GM19324 (cell line): ENCODE data around the gene PEX11G.

Source experiments
- ATAC-seq: cut with Tn5 transposase; IDR thresholded peaks from one replicate; pipeline ENCODE4 v1.9.1; 2021; ENCODE audit warnings: mild to moderate bottlenecking, moderate library complexity; ENCODE audit not compliant: unreplicated experiment, low FRiP score

Gene PEX11G

DNA sequence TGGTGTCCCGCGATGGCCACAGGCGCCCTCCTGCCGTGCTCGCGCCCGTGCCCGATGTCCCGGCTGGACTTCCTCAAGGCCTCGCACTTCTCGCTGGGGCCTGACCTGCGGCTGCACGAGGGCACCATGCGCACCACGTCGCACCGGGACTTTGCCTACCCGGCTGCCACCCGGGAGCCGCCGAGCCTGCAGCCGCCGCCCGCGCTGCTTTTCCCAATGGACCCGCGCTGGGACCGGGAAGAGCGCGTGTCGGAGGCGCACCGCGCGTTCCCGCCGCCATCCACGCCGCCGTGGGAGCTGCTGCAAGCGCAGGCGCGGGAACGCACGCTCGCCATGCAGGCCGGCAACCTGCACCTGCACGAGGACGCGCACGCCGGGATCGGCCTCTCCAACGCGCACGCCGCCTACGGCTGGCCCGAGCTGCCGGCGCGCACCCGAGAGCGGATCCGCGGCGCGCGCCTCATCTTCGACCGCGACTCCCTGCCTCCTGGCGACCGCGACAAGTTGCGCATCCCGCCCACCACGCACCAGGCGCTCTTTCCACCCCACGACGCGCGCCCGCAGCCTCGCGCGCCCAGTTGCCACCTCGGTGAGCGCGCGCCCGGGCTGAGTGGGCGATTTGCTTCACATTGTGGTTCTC, 12.1 kb upstream of the PEX11G start:
- ATAC-seq = no peak

DNA sequence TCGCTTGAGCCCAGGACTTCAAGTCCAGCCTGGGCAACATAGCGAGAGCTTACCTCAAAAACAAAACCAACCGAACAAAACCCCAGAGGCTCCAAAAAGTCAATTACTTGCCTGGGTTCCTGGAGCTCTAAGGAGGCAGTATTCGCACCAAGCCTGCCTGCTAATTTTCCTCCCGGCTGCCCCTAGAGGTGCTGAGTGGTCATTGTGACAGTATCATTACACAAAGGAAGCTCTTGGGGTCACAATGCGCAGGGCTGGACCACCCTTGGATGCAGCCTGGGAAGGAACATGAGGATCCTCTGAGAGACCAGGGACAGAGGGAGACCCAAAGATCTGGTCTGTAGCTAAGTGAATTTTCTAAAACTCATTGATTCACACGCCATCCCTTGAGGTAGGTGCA, 8.5 kb upstream of the PEX11G start:
- ATAC-seq = no peak

DNA sequence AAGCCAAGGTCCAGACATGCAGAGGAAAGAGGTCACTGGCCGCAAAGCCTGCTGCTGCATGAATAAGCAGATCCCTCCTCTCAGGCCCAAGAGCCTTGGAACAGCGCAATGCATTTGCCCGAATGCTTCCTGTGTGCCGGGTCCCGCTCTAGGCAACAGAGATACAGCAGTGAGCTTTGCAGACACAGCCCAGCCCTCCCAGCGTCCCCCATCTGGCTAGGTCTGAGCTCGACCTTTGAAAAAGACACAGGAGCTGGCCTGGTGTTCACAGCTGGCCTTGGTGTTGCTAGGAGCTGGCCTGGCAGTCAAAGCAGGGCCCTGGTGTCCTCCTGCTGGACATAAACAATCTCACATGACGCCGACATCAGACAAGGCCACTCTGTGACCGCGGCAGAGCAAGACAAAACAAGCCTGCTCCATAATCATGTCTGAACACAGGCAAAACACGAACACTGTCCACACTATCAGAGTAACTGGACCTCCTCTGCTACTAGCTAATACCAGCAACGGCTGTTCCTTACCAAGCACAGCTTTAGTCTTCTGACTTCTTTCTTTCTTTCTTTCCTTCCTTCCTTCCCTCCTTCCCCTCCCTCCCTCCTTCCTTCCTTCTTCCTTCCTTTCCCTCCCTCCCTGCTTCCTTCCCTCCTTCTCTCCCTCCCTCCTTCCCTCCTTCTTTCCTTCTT, 5.7 kb upstream of the PEX11G start:
- ATAC-seq = no peak

DNA sequence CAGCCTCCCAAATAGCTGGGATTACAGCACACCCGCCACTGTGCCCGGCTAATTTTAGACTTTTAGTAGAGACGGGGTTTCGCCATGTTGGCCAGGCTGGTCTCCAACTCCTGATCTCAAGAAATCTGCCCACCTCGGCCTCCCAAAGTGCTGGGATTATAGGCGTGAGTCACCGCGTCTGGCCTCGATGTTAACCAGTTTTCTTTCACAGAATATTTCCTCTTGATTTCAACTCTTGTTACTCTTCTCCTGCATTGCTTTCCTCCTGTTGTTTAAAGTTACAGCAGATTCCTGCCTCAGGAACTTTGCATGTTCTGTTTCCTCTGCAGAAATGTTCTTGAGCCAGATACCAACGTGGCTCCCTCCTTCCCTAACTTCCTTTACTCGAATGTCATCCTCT, 3.7 kb upstream of the PEX11G start:
- no peak for ATAC-seq

DNA sequence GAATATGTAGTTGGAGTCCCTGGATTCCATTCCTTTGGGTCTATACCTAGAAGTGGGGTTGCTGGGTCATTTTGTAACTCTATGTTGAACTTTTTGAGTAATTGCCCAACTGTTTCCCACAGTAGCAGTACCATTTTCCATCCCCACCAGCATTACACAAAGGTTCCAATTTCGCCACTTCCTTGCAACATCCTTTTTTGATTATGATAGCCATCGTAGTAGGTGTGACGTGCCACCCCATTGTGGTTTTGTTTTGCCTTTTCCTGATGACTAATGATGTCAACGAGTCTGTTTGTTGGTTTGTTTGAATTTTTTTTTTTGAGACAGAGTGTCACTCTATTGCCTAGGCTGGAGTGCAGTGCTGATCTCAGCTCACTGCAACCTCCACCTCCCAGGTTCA, 3.3 kb upstream of the PEX11G start:
- ATAC-seq = no peak

DNA sequence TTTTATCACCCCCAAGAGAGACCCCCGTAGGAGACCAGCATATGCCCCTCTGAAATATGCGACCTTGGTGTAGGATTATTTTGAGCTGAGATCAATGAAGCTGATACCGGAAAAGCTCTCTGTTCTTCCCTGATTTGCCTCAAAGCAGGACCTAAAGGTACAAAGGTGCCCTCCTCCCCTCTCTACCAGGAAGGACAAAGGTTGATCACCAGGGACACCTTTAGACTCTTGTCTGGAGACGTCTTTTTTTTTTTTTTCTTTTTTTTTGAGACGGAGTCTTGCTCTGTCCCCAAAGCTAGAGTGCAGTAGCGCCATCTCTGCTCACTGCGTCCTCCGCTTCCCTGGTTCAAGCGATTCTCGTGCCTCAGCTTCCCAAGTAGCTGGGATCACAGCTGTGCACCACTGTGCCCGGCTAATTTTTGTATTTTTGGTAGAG, 792 bp upstream of the PEX11G start:
- no peak for ATAC-seq

DNA sequence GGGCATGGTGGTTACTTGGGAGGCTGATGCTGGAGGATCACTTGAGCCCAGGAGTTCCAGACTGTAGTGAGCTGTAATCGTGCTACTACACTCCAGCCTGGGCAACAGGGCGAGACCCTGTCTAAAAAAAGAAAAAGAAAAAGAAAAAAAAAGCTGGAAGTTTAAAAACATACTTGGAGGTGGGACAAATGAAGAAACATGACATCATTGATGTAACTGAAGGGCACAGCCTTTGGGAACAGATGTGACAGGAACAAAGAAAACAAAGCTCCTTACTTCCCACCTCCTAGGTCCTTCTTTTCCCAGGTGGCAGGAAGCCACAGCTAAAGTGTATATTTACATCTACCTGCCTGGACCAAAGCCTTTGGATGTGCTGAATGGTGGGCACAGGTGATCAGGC, 1.9 kb downstream of the PEX11G start:
- ATAC-seq = no peak

DNA sequence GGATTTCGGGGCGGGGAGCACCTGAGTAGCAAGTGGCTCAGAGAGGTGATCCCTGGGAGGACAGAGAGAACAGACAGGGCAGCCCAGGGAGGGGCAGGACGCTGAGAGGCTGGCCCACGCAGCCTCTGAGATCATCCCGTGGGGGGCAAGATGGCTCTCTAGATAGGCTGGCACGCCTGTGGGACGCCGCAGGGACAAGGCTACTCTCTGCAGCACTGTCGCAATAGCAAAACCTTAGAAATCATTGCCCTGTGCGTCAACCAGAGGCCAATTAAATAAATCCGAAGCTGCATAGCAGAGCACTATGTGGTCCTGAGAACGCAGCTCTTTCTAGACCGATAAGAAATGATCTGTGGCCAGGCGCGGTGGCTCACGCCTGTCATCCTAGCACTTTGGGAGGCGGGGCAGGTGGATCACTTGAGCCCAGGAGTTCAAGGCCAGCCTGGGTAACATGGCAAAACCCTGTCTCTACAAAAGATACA, 5.1 kb downstream of the PEX11G start:
- ATAC-seq = no peak

DNA sequence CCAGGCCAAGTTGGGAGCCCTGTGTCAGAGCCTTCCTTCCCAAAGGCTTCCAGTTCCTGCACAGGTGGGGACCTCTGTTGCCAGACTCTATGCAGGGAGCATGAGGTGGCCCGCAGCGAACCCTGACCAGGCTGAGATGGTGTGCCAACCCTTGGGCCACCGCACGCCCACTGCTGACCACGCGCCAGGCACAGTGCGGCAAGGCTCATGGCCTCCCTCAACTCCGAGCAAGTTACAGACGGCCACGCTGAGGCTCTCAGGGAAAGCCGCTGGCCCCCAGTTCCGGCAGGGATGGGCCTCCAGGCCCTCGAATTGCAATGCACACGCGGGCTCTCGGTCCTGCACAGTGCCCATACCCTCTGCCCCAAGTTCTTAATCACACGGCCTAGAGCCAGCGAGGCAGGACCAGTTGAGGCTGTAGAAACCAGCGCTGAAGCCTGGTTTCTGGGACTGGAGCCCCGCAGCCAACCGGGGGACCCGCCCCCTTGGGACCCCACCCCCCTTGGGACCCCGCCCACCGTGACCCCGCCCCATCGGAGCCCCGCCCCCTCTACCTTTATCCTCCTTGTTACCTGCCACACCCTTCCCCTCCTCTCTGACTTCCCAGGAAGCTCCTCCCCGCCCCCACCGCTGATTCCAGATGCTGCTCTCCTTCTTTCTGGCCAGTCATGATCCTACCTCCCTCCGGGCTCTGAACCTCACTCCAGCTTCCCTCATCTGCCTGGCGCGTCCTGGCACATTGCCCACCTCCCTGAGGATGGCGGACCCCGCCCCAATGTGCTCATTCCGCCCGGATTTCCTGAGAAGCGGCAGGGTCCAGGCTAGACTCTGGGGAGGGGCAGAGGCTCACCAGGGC, 6.0 kb downstream of the PEX11G start:
- ATAC-seq = no peak

DNA sequence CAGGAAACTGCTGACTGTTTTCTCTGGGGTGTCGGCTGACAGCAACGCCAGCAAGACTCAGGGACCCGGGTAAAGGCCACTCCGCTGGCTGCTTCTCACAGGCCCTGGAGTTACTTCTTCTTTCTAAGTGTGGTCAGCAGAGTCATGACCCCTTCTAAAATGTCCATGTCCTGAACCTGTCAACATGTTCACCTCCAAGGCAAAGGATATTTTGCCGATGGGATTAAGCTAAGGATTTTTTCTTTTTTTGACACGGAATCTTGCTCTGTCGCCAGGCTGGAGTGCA, 7.9 kb downstream of the PEX11G start:
- no peak for ATAC-seq

DNA sequence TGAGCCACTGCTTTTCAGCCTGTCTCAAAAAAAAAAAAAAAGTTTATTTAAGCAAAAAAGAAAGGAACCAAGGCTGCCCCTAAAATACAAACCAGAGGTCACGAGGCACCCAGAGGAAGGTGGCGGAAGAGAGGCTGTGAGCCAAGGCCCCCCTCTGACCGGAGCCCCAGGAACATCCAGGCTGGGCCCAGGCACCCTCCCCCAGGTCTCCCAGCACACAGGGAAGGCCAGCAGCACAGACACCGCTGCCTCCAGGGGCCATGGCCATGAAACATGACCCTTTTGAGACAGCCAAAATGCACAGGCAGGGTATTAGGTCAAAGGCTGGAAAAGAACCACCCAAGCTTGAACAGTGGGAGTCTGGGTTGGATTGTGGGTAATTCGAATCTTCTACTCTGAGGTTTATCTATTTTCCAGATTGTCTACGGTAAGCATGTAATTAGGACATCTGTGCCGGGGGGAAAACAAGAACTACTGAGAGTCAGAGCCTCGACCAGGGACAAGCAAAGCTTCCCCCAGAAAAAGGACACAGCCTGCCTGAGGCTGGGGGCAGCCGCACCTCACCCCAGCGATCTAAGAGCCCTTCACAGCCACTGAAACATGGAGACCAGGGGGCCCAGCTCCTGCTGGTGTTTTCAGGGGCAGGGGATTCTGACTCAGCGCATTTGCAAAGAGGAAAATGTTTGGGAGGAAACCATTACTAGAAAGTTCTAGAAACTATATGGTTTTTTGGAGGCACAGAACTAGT, 8.4 kb downstream of the PEX11G start:
- ATAC-seq = no peak

DNA sequence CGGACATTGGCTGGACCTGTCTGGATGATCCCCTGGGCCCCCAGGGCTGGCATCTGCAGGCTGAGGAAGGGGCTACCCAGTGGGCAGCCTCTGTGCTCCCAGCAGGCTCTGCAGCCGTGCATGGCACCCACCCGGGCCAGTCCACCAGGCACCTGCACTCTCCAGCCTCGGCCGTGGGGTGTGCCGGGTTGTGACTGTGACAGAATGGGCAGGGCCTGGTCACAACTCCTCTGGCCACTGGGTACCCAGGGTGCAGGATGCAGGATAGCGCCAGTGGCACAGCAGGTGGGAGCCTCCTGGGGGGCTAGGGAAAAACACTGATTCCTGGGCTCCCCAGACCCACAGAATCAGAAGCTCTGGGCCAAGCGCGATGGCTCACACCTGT, 10.0 kb downstream of the PEX11G start:
- no peak for ATAC-seq

DNA sequence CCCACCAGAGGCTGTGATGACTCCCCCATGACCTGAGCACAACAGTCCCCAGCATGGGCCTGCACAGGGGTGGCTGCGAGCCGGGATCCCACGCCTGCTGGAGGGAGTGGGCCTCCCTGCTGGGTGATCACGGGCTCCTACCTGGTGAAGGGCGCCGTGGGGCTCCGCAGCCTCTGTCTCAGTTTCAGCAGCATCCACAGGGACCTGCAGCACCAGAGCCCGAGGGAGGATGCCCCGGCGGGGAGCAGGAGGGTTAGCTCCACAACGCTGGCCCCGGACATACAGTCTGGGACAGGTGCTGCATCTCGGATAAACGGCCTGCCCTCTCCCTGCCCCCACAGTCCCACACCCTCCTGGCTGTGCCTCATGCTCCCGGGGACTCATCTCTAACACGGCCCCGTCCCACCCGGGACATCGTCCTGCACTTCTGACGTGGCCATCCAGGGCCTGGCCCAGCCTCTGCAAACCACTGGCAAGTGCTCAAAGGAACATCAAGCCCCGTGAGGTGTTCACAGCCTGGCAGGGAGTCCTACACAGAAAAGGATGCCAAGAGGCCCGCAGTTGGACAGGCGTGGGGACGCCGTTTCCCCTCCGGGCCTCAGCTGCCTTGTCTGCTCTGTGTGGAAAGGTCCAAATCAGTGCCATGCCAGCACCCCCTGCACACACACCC, 10.5 kb downstream of the PEX11G start:
- no peak for ATAC-seq

DNA sequence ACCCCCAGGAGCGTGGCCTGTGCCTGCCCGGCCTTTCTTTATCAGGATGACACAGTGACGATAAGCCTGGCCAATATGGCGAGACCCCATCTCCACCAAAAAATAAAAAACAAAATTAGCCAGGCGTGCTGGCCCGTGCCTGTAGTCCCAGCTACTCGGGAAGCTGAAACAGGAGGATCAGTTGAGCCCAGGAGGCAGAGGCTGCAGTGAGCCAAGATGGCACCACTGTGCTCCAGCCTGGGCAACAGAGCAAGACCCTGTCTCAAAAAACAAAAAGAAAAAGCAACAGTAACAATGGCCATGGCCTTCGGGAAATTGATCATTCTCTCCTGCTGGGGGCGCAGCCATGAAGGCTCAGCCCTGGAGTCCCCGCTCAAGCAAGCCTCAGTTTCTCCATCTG, 11.1 kb downstream of the PEX11G start:
- ATAC-seq = no peak

DNA sequence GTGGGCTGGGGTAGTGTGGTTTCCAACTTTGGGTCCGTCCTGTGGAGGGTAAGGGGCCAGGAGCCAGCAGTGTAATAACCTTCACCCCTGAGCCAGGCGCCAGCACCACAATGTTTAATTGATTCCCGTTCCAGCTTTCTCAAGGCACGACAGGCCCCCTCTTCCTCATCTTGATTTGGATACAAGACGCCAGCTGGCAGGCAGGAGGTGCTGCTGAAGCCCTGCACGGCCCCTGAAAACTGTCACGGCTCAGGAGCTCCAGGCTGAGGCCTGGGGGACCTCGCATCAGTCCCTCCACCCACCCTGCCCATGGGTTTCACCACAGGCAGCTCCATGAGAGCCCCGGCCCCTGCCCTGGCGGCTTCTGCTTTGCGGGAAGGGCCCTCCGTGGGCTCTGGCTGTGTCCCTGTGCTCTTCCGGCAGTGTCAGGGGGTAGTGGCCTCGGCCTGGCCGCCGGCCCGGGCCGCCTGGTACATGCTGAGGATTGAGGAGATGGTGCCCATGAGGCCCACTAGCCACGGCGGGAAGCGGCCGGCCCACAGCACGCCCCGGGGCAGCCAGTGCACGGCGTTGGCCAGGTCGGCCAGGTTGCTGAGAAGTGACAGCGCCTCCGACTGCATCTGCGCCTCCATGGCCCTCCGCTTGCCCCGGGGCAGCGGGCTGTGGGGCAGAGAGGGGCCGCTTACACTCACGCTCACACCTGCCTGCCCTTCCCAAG, 11.9 kb downstream of the PEX11G start:
- ATAC-seq = no peak

DNA sequence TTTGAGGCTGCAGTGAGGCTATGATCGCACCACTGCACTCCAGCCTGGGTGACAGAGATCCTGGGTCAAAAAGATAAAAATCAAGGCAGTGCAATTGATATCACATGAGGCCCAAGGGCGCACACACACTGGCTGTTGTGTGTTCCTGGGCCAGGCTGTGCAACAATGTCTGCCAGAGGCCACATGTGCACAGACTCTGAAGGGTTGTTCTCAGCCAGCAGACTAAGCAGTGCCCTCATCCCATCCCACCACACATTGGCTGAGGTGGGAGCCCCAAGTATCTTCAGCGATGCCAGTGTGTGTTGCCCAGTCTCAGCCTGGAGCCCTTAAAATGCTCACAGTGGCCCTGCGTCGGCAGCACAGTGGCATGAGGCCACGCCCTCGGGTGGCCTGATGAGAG, 12.6 kb downstream of the PEX11G start:
- no peak for ATAC-seq

DNA sequence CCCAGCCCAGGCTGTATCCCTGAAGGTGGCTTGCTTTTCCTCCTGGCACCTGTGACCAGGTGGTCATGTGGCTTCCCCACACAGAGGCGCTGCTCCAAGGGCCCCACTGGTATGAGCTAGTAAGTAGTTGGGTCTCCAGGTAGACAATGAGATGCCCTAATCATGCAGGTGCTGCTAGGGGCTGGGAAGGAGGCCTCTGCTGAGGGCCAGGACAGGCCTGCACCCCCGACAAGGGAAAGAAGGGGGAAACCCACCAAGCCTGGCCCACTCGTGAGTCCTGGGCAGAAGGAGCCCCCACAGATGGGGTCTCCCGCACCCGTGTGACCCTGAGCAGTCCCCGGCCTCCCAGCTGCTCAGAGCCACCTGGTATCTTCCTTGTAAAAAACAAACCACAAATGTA, 13.2 kb downstream of the PEX11G start:
- ATAC-seq = no peak

DNA sequence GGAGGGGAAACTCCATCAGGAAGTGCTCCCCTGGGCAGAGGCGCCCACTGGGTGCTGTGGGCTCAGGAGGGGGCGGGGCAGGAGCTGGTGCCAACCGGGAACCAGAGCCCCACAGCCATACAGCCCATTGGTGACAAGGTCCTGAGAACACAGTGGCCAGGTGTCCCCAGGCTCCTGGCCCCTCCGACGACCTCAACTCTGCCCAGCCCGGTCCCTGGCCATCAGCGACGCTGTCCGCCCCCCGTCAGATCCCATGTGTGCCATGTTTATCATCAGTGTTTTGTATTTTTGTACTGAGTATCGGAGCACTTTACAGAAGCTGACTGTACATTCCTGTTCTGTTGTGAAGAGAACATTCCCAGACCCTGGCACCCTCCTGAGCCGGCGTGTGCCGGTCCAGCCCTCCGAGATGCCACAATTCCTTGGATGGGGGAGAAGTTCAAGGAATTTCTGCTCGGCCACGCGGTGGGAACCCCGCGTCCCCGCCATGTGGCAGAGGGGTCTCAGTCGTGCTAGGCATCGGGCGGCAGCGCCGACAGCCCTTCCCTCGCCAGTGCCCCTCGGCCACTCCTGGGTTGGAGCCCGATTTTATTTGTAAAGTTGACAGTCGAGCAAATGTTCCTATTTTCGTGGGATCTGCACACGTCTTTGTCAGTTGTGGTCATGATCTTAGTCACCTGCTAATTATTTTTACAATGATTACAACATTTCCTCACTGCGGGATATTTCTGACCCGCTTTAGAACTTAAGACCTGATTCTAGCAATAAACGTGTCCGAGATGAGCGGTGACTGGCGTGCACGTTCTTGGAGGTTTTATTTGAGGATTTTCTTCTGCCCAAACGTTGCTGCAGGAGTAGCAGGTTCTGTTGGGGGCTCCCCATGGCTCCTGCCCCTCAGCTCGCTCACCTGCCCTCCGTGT, 16.9 kb downstream of the PEX11G start:
- no peak for ATAC-seq
